ENCODE results near the gene IGHMBP2.
A peak's percentile ranks its signal among the peaks of the same experiment; 100 is the strongest.

Gene IGHMBP2

DNA sequence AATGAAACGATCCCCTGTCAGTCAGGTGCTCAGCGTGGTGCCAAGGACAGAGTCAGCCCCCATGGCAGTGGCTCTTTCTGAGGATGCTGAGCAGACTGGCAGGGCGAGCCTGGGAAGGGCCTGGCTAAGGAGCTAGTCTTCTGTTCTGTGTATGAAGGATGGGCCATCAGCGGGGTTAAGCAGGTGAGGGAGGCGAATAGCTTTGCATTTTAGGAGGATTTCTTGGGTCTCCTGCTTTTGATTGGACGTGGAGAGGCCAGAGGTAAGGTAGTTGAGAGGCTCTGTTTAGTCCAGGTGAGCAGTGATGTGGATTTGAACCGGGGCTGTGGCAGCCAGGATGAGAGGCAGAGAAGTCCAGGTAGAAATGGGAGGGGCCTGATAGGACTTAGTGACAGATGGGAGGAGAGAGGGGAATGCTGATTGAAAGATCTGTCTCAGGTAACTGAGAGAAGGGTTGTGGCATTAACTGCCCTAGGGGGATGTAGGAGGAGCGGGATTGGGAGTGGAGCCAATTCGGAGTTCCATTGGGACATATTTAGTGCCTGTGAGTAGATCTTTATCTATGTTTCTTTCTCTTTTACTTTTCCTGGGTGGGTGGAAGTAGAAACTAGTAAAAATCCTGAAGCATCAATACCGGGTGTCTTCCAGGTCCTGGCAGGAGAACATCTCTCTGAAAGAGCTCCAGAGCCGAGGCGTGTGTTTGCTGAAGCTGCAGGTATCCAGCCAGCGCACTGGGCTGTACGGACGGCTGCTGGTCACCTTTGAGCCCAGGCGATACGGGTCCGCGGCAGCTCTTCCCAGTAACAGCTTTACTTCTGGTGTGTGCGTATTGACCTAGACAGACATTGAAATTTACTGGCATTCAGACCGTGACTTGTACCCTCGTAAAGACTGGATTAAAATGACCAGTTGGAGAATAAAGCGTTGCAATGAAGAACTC is 2.0 kb downstream of the IGHMBP2 start:
- ChIA-PET CTCF (interaction anchor here (1.1 kb wide), 1 partner anchor 43 kb away, joined by 3 read pairs; no protein-coding TSS in a partner anchor), POLR2A (no interaction called here)
- Histone ChIP-seq H3K4me3 (ENCODE audit: low read depth, low read length) (no peak overlapping the region), H3K36me3 (ENCODE audit: control insufficient read depth in 2 of 2, insufficient read depth in 1 of 2, low read length in 2 of 2) (peaks cover 8 to 38% of the 10 kb centered on the region in 2 experiments; a peak in 2 of 3 replicates), H3K27ac (ENCODE audit: extremely low read depth, low read depth, low read length) (no peak overlapping the region), H3K4me1 (ENCODE audit: control insufficient read depth, insufficient read depth, low read length) (no peaks in the 10 kb centered on the region), H3K9me3 (ENCODE audit: control insufficient read depth, insufficient read depth, low read depth, low read length) (no peaks in the 10 kb centered on the region)
- TF ChIP-seq ZNF10 (tag by site-specific recombination; IDR thresholded peaks at IDR 0.05) (peak; percentile 89), ZBTB17 (tag by site-specific recombination; IDR thresholded peaks at IDR 0.05) (peak; percentile 70), ZNF311 (tag by site-specific recombination; IDR thresholded peaks at IDR 0.05; ENCODE audit: borderline replicate concordance) (no peak)

DNA sequence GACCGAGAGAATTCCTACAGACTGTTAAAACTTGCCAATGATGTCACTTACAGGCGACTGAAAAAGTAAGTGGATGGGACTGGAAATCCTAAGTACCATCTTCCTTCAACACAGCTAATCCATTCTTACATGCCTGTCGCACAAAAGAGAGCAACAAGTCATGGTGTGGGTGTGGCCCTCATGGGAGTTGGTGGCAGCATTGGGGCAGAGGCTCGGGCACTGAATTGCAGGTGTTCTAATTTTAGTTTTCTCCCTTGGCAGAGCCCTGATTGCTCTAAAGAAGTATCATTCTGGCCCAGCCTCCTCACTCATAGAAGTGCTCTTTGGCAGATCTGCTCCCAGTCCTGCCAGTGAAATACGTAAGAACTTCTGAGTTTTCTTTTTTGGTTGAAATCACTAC is 4.6 kb downstream of the IGHMBP2 start:
- H3K4me1 ChIP-seq (ENCODE audit: control insufficient read depth, insufficient read depth, low read length) = no peaks in the 10 kb centered on the region
- peaks cover 16 to 58% of the 10 kb centered on the region in 2 experiments; a peak in 2 of 3 replicates for H3K36me3 ChIP-seq (ENCODE audit: control insufficient read depth in 2 of 2, insufficient read depth in 1 of 2, low read length in 2 of 2)
- ChIA-PET CTCF (interaction anchor here (0.6 kb wide), 1 partner anchor 223 kb away, joined by 3 read pairs; no protein-coding TSS in a partner anchor), POLR2A (no interaction called here)
- no peak overlapping the region for H3K27ac ChIP-seq (ENCODE audit: extremely low read depth, low read depth, low read length)
- no peaks in the 10 kb centered on the region for H3K9me3 ChIP-seq (ENCODE audit: control insufficient read depth, insufficient read depth, low read depth, low read length)
- no peak overlapping the region for H3K4me3 ChIP-seq (ENCODE audit: low read depth, low read length)
- TF ChIP-seq, protein P1, sequence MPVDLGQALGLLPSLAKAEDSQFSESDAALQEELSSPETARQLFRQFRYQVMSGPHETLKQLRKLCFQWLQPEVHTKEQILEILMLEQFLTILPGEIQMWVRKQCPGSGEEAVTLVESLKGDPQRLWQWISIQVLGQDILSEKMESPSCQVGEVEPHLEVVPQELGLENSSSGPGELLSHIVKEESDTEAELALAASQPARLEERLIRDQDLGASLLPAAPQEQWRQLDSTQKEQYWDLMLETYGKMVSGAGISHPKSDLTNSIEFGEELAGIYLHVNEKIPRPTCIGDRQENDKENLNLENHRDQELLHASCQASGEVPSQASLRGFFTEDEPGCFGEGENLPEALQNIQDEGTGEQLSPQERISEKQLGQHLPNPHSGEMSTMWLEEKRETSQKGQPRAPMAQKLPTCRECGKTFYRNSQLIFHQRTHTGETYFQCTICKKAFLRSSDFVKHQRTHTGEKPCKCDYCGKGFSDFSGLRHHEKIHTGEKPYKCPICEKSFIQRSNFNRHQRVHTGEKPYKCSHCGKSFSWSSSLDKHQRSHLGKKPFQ (tag by site-specific recombination; IDR thresholded peaks at IDR 0.05) = no peak
- TF ChIP-seq, protein P2, sequence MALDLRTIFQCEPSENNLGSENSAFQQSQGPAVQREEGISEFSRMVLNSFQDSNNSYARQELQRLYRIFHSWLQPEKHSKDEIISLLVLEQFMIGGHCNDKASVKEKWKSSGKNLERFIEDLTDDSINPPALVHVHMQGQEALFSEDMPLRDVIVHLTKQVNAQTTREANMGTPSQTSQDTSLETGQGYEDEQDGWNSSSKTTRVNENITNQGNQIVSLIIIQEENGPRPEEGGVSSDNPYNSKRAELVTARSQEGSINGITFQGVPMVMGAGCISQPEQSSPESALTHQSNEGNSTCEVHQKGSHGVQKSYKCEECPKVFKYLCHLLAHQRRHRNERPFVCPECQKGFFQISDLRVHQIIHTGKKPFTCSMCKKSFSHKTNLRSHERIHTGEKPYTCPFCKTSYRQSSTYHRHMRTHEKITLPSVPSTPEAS (tag by site-specific recombination; IDR thresholded peaks at IDR 0.05) = no peak
- TF ChIP-seq, protein P3, sequence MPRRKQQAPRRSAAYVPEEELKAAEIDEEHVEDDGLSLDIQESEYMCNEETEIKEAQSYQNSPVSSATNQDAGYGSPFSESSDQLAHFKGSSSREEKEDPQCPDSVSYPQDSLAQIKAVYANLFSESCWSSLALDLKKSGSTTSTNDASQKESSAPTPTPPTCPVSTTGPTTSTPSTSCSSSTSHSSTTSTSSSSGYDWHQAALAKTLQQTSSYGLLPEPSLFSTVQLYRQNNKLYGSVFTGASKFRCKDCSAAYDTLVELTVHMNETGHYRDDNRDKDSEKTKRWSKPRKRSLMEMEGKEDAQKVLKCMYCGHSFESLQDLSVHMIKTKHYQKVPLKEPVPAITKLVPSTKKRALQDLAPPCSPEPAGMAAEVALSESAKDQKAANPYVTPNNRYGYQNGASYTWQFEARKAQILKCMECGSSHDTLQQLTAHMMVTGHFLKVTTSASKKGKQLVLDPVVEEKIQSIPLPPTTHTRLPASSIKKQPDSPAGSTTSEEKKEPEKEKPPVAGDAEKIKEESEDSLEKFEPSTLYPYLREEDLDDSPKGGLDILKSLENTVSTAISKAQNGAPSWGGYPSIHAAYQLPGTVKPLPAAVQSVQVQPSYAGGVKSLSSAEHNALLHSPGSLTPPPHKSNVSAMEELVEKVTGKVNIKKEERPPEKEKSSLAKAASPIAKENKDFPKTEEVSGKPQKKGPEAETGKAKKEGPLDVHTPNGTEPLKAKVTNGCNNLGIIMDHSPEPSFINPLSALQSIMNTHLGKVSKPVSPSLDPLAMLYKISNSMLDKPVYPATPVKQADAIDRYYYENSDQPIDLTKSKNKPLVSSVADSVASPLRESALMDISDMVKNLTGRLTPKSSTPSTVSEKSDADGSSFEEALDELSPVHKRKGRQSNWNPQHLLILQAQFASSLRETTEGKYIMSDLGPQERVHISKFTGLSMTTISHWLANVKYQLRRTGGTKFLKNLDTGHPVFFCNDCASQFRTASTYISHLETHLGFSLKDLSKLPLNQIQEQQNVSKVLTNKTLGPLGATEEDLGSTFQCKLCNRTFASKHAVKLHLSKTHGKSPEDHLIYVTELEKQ (tag by site-specific recombination; IDR thresholded peaks at IDR 0.05; ENCODE audit: borderline replicate concordance) = no peak
- TF ChIP-seq ZNF830 (tag by site-specific recombination; IDR thresholded peaks at IDR 0.05; ENCODE audit: low read depth) (no peak), SP3 (tag by site-specific recombination; IDR thresholded peaks at IDR 0.05) (no peak), PRDM1 (tag by site-specific recombination; IDR thresholded peaks at IDR 0.05) (no peak), ZNF785 (tag by site-specific recombination; IDR thresholded peaks at IDR 0.05) (no peak), SCRT2 (tag by site-specific recombination; IDR thresholded peaks at IDR 0.05) (peak; percentile 62), ZNF585B (tag by site-specific recombination; IDR thresholded peaks at IDR 0.05) (no peak), ZFP69B (tag by site-specific recombination; IDR thresholded peaks at IDR 0.05) (no peak), SCRT1 (tag by site-specific recombination; IDR thresholded peaks at IDR 0.05; ENCODE audit: borderline replicate concordance) (peak; percentile 58; the same call in 1 of the 2 replicates)
- TF ChIP-seq, protein P4, sequence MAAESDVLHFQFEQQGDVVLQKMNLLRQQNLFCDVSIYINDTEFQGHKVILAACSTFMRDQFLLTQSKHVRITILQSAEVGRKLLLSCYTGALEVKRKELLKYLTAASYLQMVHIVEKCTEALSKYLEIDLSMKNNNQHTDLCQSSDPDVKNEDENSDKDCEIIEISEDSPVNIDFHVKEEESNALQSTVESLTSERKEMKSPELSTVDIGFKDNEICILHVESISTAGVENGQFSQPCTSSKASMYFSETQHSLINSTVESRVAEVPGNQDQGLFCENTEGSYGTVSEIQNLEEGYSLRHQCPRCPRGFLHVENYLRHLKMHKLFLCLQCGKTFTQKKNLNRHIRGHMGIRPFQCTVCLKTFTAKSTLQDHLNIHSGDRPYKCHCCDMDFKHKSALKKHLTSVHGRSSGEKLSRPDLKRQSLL (tag by site-specific recombination; IDR thresholded peaks at IDR 0.05) = no peak
- TF ChIP-seq, protein P5, sequence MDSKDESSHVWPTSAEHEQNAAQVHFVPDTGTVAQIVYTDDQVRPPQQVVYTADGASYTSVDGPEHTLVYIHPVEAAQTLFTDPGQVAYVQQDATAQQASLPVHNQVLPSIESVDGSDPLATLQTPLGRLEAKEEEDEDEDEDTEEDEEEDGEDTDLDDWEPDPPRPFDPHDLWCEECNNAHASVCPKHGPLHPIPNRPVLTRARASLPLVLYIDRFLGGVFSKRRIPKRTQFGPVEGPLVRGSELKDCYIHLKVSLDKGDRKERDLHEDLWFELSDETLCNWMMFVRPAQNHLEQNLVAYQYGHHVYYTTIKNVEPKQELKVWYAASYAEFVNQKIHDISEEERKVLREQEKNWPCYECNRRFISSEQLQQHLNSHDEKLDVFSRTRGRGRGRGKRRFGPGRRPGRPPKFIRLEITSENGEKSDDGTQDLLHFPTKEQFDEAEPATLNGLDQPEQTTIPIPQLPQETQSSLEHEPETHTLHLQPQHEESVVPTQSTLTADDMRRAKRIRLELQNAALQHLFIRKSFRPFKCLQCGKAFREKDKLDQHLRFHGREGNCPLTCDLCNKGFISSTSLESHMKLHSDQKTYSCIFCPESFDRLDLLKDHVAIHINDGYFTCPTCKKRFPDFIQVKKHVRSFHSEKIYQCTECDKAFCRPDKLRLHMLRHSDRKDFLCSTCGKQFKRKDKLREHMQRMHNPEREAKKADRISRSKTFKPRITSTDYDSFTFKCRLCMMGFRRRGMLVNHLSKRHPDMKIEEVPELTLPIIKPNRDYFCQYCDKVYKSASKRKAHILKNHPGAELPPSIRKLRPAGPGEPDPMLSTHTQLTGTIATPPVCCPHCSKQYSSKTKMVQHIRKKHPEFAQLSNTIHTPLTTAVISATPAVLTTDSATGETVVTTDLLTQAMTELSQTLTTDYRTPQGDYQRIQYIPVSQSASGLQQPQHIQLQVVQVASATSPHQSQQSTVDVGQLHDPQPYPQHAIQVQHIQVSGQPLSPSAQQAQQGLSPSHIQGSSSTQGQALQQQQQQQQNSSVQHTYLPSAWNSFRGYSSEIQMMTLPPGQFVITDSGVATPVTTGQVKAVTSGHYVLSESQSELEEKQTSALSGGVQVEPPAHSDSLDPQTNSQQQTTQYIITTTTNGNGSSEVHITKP (tag by site-specific recombination; IDR thresholded peaks at IDR 0.05) = no peak
